Measurements from ENCODE around the gene LYVE1.

LYVE1 gene

DNA sequence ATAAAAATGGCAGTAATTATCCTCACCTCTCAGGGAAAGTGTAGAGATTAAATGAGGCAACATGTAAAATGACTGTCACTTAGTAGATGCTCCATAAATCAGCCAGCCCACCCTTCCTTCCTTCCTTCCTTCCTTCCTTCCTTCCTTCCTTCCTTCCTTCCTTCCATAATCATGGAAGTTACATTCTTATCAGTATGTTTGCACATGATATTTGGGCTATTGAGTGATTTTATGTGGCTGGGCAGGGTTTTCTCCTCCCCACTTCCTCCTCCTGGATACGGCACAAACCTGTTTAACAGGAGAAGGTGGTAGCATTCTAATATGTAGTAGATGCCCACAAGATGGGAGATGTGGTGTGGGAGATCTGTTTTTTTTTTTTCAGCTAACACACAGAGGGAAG lies 11.9 kb downstream of the LYVE1 start:
- TF ChIP-seq, protein P1, sequence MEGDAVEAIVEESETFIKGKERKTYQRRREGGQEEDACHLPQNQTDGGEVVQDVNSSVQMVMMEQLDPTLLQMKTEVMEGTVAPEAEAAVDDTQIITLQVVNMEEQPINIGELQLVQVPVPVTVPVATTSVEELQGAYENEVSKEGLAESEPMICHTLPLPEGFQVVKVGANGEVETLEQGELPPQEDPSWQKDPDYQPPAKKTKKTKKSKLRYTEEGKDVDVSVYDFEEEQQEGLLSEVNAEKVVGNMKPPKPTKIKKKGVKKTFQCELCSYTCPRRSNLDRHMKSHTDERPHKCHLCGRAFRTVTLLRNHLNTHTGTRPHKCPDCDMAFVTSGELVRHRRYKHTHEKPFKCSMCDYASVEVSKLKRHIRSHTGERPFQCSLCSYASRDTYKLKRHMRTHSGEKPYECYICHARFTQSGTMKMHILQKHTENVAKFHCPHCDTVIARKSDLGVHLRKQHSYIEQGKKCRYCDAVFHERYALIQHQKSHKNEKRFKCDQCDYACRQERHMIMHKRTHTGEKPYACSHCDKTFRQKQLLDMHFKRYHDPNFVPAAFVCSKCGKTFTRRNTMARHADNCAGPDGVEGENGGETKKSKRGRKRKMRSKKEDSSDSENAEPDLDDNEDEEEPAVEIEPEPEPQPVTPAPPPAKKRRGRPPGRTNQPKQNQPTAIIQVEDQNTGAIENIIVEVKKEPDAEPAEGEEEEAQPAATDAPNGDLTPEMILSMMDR (IDR thresholded peaks at IDR 0.05; ENCODE audit: borderline replicate concordance, control extremely low read depth, extremely low read depth, insufficient read depth, missing control alignments) = no peak
- no peak for DNase-seq (ENCODE audit: low spot score)
- in situ Hi-C loops (cut with MboI; ENCODE audit: low sequenced_read_pairs, unreplicated experiment) = no loop called here

DNA sequence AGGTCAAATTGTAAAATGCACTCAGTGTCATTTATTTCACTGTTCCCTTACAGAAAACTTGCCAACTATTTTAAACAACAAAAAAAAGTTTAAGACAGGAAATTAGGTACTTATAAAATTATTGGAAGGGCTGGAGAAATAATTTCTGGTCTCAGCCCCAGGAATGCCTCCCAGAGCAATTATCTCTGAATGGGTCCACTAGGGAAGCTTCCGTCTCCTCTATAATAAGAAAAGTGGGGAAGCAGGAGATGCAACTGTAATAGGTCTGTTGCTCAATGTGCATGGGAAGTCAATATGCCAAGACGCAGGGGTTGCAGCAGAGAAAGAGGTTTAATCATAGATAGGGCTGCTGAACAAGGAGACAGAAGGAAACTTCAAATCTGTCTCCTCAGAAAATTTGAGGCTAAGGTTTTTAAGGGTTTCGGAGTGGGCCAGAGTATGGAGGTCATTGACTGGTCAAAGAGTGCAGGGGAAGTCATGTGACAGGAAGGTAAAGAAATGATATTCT lies 16.6 kb downstream of the LYVE1 start:
- no peak for DNase-seq (ENCODE audit: low spot score)
- in situ Hi-C loops (cut with MboI; ENCODE audit: low sequenced_read_pairs, unreplicated experiment) = no loop called here
- TF ChIP-seq, protein P1 (IDR thresholded peaks at IDR 0.05; ENCODE audit: borderline replicate concordance, control extremely low read depth, extremely low read depth, insufficient read depth, missing control alignments) = no peak

DNA sequence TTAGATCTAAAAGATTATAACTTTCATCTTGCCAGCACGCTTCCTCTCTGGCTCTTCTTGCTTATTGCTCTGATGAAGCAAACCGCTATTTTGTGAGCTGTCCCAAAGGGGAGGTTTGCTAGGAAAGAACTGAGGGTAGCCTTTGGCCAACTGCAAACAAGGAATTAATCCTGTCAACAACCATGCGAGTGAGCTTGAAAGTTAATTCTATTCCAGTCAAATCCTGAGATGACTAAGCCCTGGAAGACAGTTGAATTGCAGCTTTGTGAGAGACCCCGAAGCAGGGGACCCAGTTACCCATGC lies 17.2 kb downstream of the LYVE1 start:
- DNase-seq (ENCODE audit: low spot score) = no peak
- TF ChIP-seq, protein P1 (IDR thresholded peaks at IDR 0.05; ENCODE audit: borderline replicate concordance, control extremely low read depth, extremely low read depth, insufficient read depth, missing control alignments) = no peak
- in situ Hi-C loops (cut with MboI; ENCODE audit: low sequenced_read_pairs, unreplicated experiment) = no loop called here

DNA sequence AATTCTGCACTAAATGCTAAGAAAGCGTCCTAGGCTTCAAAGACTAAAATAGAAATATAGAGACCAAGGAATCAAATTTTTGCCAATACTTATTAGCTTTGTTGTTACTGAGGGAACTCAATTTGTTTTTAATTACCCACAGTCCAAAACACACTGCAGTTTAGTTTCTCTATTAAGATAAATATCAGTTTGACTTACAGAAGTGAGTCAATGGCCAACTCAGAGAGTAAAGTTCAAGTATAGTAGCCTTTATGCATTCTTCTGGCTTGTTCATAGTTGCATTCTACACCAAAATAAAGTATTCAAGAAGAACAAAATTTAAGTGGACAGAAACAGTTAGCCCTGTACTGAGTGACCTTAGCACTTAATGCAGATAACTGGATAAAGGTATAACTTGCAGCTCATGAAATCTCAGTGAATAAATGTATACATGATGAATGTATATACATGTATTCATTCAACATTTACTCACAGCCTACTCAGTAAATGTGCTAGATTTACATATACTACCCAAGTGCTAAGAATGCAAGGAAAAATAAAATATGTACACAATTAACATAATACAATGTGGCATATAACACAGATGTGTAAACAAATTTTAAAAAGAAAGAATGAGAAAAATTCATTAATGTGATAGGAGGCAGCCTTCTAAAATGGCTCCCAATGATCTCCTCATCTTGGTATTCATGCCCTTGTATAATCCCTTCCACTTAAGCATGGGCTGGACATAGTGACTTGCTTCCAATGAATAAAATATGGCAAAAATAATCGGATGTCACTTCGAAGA lies 17.8 kb downstream of the LYVE1 start:
- DNase-seq (ENCODE audit: low spot score) = no peak

DNA sequence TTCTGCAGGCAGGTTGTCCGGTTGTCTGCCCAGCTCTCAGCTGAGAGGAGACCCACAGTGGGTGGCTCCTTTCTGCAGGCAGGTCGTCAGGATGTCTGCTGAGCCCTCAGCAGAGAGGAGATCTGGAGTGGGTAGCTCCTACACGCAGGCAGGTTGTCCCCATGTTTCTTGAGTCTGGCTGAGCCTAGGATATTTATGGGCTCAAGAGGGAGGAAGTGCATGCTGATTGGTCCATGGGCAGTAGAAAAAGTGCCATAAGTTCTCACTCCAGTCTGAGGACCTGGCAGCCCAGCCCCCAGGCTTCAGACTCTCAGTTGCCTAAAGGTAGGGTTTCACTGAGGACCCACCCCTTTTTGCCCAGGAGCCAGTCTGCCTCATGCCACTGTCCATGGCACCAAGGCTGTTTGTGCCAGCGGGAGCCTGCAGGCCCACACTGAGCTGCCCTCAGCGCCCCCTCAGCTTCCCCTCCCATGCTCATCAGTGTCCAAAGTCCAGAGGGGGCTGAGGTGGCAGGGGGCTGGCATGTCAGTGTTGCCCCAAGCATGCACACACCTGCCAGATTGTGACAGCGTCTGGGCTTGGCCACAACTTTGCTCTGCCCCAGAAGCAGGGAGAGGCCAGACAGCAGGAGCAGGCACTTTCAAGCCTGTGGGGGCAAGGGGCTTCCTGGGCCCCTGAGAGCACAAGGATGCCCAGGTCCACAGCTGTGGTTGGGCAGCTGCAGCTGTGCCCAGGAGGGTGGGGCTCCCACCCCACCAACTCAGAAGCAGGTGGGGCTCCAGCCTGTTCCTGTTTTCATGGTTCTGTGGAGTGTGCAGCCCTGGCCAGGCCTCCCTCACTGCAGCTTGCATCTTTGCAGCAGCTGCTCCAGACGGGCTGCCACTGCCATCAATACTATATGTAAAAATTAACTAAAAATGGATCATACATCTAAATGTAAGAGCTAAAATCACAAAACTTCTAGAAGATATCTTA lies 23.7 kb downstream of the LYVE1 start:
- no peak for DNase-seq (ENCODE audit: low spot score)
- in situ Hi-C loops (cut with MboI; ENCODE audit: low sequenced_read_pairs, unreplicated experiment) = no loop called here
- TF ChIP-seq, protein P1 (IDR thresholded peaks at IDR 0.05; ENCODE audit: borderline replicate concordance, control extremely low read depth, extremely low read depth, insufficient read depth, missing control alignments) = no peak

More for the DNA sequence above, 17.8 kb downstream of the LYVE1 start:
- in situ Hi-C loops (cut with MboI; ENCODE audit: low sequenced_read_pairs, unreplicated experiment) = no loop called here
- TF ChIP-seq, protein P1 (IDR thresholded peaks at IDR 0.05; ENCODE audit: borderline replicate concordance, control extremely low read depth, extremely low read depth, insufficient read depth, missing control alignments) = no peak

DNA sequence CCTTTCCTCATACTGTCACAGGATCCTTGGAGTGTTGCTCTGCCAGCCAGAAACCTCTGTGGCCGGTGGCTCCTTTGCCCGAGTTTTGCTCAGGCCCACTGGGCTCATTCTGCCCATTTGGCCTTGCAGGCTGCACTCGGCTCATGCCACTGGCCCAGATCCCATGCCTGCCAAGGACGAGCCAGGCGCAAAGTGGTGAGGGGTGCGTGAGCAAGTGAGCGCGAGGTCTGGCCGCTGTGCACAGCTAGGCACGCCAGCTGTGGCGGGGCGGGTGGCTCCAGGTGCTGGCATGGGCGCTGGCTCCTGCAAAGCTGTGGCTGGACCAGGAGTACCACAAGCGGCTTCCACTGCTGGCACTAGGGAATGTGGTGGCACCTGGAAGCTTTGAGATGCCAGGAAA lies 24.7 kb downstream of the LYVE1 start:
- TF ChIP-seq, protein P1 (IDR thresholded peaks at IDR 0.05; ENCODE audit: borderline replicate concordance, control extremely low read depth, extremely low read depth, insufficient read depth, missing control alignments) = no peak
- in situ Hi-C loops (cut with MboI; ENCODE audit: low sequenced_read_pairs, unreplicated experiment) = no loop called here

More for the DNA sequence above, 24.7 kb downstream of the LYVE1 start:
- DNase-seq (ENCODE audit: low spot score) = no peak

Data from GM13976 (cell line).